Measurements from ENCODE around the gene NSG1.

The NSG1 gene

DNA sequence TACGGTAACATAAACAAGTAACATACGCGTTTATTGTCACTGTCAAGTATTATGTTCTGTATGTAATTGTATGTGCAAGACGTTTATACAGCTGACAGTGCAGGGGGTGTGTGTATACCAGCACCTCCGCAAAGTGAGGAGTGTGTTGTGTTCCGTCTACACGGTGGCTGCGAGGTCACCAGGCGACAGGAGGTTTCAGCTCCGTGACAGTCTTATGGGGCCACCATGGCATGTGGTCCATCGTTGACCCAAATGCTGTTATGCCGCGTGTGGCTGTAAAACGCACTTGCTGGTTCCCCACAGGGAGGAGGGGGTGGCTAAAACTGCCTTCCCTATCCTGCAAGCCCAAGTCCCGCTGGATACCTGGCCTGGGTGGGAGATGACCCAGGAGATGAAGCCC is 25.0 kb downstream of the NSG1 start:
- no peak overlapping the region for H3K9ac ChIP-seq (ENCODE audit: low read length)

GRCh38 chr4:4412641-4413372 is 25.9 kb downstream of the NSG1 start:
- DNase-seq = no peak
- TF ChIP-seq, protein P1, sequence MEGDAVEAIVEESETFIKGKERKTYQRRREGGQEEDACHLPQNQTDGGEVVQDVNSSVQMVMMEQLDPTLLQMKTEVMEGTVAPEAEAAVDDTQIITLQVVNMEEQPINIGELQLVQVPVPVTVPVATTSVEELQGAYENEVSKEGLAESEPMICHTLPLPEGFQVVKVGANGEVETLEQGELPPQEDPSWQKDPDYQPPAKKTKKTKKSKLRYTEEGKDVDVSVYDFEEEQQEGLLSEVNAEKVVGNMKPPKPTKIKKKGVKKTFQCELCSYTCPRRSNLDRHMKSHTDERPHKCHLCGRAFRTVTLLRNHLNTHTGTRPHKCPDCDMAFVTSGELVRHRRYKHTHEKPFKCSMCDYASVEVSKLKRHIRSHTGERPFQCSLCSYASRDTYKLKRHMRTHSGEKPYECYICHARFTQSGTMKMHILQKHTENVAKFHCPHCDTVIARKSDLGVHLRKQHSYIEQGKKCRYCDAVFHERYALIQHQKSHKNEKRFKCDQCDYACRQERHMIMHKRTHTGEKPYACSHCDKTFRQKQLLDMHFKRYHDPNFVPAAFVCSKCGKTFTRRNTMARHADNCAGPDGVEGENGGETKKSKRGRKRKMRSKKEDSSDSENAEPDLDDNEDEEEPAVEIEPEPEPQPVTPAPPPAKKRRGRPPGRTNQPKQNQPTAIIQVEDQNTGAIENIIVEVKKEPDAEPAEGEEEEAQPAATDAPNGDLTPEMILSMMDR (IDR thresholded peaks at IDR 0.05; ENCODE audit: low read length) = no peak
- no peak for TF ChIP-seq EZH2 (optimal IDR thresholded peaks at IDR 0.05; ENCODE audit: low read depth, low read length)
- no peak for TF ChIP-seq EZH2phosphoT487 (IDR thresholded peaks at IDR 0.05; ENCODE audit: low read length)
- Histone ChIP-seq H3K9me2 (replicated peaks; ENCODE audit: insufficient read depth, low read length) (no peaks in the 10 kb centered on the region), H3F3A (ENCODE audit: insufficient read depth, low read length) (no peaks in the 10 kb centered on the region), H3K79me2 (ENCODE audit: low read length) (no peaks in the 10 kb centered on the region), H3K9me3 (replicated peaks; ENCODE audit: insufficient read depth, low read length) (no peaks in the 10 kb centered on the region), H3K27me3 (replicated peaks; ENCODE audit: insufficient read depth, low read length) (no peaks in the 10 kb centered on the region), H2AFZ (ENCODE audit: low read length) (no peak overlapping the region), H3K4me2 (ENCODE audit: low read depth, low read length) (no peak overlapping the region), H3K36me3 (replicated peaks; ENCODE audit: insufficient read depth, low read length) (no peaks in the 10 kb centered on the region), H3K9ac (ENCODE audit: low read length) (no peak overlapping the region), H3K4me1 (ENCODE audit: low read length) (no peaks in the 10 kb centered on the region), H3K4me3 (ENCODE audit: low read length) (no peak overlapping the region), H3K27ac (ENCODE audit: low read length) (no peak overlapping the region), H4K20me1 (ENCODE audit: insufficient read depth, low read length) (no peaks in the 10 kb centered on the region)

More for the DNA sequence above, 25.0 kb downstream of the NSG1 start:
- no peaks in the 10 kb centered on the region for H3K79me2 ChIP-seq (ENCODE audit: low read length)
- H3K36me3 ChIP-seq (replicated peaks; ENCODE audit: insufficient read depth, low read length) = no peaks in the 10 kb centered on the region
- H2AFZ ChIP-seq (ENCODE audit: low read length) = no peak overlapping the region
- no peak for DNase-seq
- no peak overlapping the region for H3K4me2 ChIP-seq (ENCODE audit: low read depth, low read length)
- H4K20me1 ChIP-seq (ENCODE audit: insufficient read depth, low read length) = no peaks in the 10 kb centered on the region
- no peak overlapping the region for H3K4me3 ChIP-seq (ENCODE audit: low read length)
- H3K9me2 ChIP-seq (replicated peaks; ENCODE audit: insufficient read depth, low read length) = no peaks in the 10 kb centered on the region
- TF ChIP-seq EZH2 (optimal IDR thresholded peaks at IDR 0.05; ENCODE audit: low read depth, low read length) = no peak
- TF ChIP-seq, protein P1 (IDR thresholded peaks at IDR 0.05; ENCODE audit: low read length) = no peak
- no peak for TF ChIP-seq EZH2phosphoT487 (IDR thresholded peaks at IDR 0.05; ENCODE audit: low read length)
- H3F3A ChIP-seq (ENCODE audit: insufficient read depth, low read length) = no peaks in the 10 kb centered on the region
- H3K27me3 ChIP-seq (replicated peaks; ENCODE audit: insufficient read depth, low read length) = no peaks in the 10 kb centered on the region
- no peaks in the 10 kb centered on the region for H3K4me1 ChIP-seq (ENCODE audit: low read length)
- H3K27ac ChIP-seq (ENCODE audit: low read length) = no peak overlapping the region
- no peaks in the 10 kb centered on the region for H3K9me3 ChIP-seq (replicated peaks; ENCODE audit: insufficient read depth, low read length)

GRCh38 chr4:4413373-4413725 is 26.4 kb downstream of the NSG1 start:
- no peaks in the 10 kb centered on the region for H3K27me3 ChIP-seq (replicated peaks; ENCODE audit: insufficient read depth, low read length)
- no peaks in the 10 kb centered on the region for H3K79me2 ChIP-seq (ENCODE audit: low read length)
- DNase-seq = no peak
- no peak overlapping the region for H3K9ac ChIP-seq (ENCODE audit: low read length)
- H4K20me1 ChIP-seq (ENCODE audit: insufficient read depth, low read length) = no peaks in the 10 kb centered on the region
- H3K4me1 ChIP-seq (ENCODE audit: low read length) = no peaks in the 10 kb centered on the region
- H3K4me2 ChIP-seq (ENCODE audit: low read depth, low read length) = no peak overlapping the region
- no peaks in the 10 kb centered on the region for H3K36me3 ChIP-seq (replicated peaks; ENCODE audit: insufficient read depth, low read length)
- H3K4me3 ChIP-seq (ENCODE audit: low read length) = no peak overlapping the region
- no peaks in the 10 kb centered on the region for H3F3A ChIP-seq (ENCODE audit: insufficient read depth, low read length)
- no peak overlapping the region for H3K27ac ChIP-seq (ENCODE audit: low read length)
- no peaks in the 10 kb centered on the region for H3K9me2 ChIP-seq (replicated peaks; ENCODE audit: insufficient read depth, low read length)
- no peaks in the 10 kb centered on the region for H3K9me3 ChIP-seq (replicated peaks; ENCODE audit: insufficient read depth, low read length)
- TF ChIP-seq, protein P1 (IDR thresholded peaks at IDR 0.05; ENCODE audit: low read length) = no peak
- TF ChIP-seq EZH2 (optimal IDR thresholded peaks at IDR 0.05; ENCODE audit: low read depth, low read length) = no peak
- H2AFZ ChIP-seq (ENCODE audit: low read length) = no peak overlapping the region

Data from MM.1S (cell line).